Measurements from ENCODE around the gene LYPD6B.

LYPD6B gene

GRCh38 chr2:149169656-149170055, 131.2 kb downstream of the LYPD6B start:
- Histone ChIP-seq H3K27me3 (ENCODE audit: control insufficient read depth, insufficient read depth, low read length) (no peaks in the 10 kb centered on the region), H3K4me3 (ENCODE audit: low read length) (no peak overlapping the region), H3K4me1 (ENCODE audit: control insufficient read depth, insufficient read depth, low read length) (no peaks in the 10 kb centered on the region), H3K36me3 (ENCODE audit: insufficient read depth, low read length) (no peaks in the 10 kb centered on the region), H3K9ac (ENCODE audit: low read depth, low read length) (no peak overlapping the region), H3K4me2 (ENCODE audit: low read length) (no peak overlapping the region), H3K9me3 (replicated peaks; ENCODE audit: low read length) (no peaks in the 10 kb centered on the region)

DNA sequence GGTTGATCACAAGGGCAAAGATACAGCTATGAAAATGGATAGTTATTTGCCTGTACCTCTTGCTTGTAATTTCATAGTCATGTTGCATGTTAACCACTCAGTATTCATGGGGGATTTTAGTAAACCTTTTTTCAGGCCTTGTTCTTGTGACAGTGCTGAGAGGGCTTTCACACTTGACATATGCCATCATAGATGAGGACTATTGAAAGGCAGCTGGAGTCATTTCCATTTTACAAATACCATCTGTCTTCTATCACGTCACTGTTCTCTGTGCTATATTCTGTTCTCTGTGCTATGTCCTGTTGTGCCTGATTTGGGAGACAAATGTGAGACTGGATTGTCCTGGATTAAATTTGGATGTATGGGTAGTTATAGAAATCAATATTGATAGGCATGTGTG, 131.7 kb downstream of the LYPD6B start:
- H3K4me1 ChIP-seq (ENCODE audit: control insufficient read depth, insufficient read depth, low read length): no peaks in the 10 kb centered on the region
- H3K36me3 ChIP-seq (ENCODE audit: insufficient read depth, low read length): no peaks in the 10 kb centered on the region
- no peaks in the 10 kb centered on the region for H3K27me3 ChIP-seq (ENCODE audit: control insufficient read depth, insufficient read depth, low read length)
- H3K4me2 ChIP-seq (ENCODE audit: low read length): no peak overlapping the region
- H3K4me3 ChIP-seq (ENCODE audit: low read length): no peak overlapping the region
- no peaks in the 10 kb centered on the region for H3K9me3 ChIP-seq (replicated peaks; ENCODE audit: low read length)
- no peak overlapping the region for H3K9ac ChIP-seq (ENCODE audit: low read depth, low read length)

DNA sequence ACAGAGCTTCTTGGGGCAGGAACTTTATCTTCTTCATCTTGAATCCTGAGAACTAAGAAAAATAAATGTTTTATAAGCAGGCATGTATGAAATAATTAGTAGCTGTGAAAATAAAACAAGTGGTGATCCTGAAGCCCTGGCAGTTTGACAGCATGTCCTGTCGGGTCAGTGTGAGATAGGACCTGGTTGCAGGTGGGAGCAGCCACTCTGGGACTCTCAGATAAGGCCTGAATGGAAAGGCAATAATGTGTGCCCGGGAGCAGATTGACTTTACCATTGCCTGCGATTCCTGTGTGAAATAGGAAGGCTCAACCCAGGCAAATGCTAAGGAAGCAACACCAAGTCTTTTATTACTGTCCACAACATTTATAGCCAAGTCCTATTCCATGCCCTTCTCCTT, 132.4 kb downstream of the LYPD6B start:
- H3K9me3 ChIP-seq (replicated peaks; ENCODE audit: low read length): no peaks in the 10 kb centered on the region
- H3K4me3 ChIP-seq (ENCODE audit: low read length): no peak overlapping the region
- no peak overlapping the region for H3K9ac ChIP-seq (ENCODE audit: low read depth, low read length)
- no peaks in the 10 kb centered on the region for H3K27me3 ChIP-seq (ENCODE audit: control insufficient read depth, insufficient read depth, low read length)
- no peak overlapping the region for H3K4me2 ChIP-seq (ENCODE audit: low read length)
- no peaks in the 10 kb centered on the region for H3K36me3 ChIP-seq (ENCODE audit: insufficient read depth, low read length)
- no peaks in the 10 kb centered on the region for H3K4me1 ChIP-seq (ENCODE audit: control insufficient read depth, insufficient read depth, low read length)

GRCh38 chr2:149173220-149173619, 134.7 kb downstream of the LYPD6B start:
- no peaks in the 10 kb centered on the region for H3K27me3 ChIP-seq (ENCODE audit: control insufficient read depth, insufficient read depth, low read length)
- H3K4me3 ChIP-seq (ENCODE audit: low read length): no peak overlapping the region
- no peaks in the 10 kb centered on the region for H3K36me3 ChIP-seq (ENCODE audit: insufficient read depth, low read length)
- H3K9ac ChIP-seq (ENCODE audit: low read depth, low read length): no peak overlapping the region
- H3K4me1 ChIP-seq (ENCODE audit: control insufficient read depth, insufficient read depth, low read length): no peaks in the 10 kb centered on the region
- no peaks in the 10 kb centered on the region for H3K9me3 ChIP-seq (replicated peaks; ENCODE audit: low read length)
- no peak overlapping the region for H3K4me2 ChIP-seq (ENCODE audit: low read length)

GRCh38 chr2:149175956-149176355, 137.5 kb downstream of the LYPD6B start:
- Histone ChIP-seq H3K4me3 (ENCODE audit: low read length) (no peak overlapping the region), H3K4me2 (ENCODE audit: low read length) (no peak overlapping the region), H3K36me3 (ENCODE audit: insufficient read depth, low read length) (no peaks in the 10 kb centered on the region), H3K27me3 (ENCODE audit: control insufficient read depth, insufficient read depth, low read length) (no peaks in the 10 kb centered on the region), H3K9me3 (replicated peaks; ENCODE audit: low read length) (no peaks in the 10 kb centered on the region), H3K4me1 (ENCODE audit: control insufficient read depth, insufficient read depth, low read length) (peaks cover 4% of the 10 kb centered on the region), H3K9ac (ENCODE audit: low read depth, low read length) (no peak overlapping the region)

DNA sequence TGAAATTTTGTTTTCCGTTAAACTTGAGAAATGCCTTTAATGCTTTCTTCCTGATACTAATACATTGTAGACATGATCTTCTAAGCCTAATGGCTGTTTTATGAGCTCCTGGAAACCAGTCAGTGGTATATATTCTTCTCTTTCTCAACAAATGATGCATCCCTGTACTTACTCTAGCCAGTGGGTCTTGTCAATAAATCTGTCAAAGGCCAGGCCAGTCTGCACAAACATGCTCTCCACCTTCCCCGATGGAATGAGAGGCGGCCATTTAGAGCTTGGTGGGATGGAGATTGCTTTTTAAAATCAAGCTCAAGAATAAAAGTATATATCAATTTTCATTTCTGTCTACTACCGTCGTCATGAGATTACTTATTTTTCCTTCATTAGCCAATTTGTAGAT, 140.1 kb downstream of the LYPD6B start:
- Histone ChIP-seq H3K36me3 (ENCODE audit: insufficient read depth, low read length) (no peaks in the 10 kb centered on the region), H3K4me3 (ENCODE audit: low read length) (no peak overlapping the region), H3K27me3 (ENCODE audit: control insufficient read depth, insufficient read depth, low read length) (no peaks in the 10 kb centered on the region), H3K4me1 (ENCODE audit: control insufficient read depth, insufficient read depth, low read length) (peaks cover 4% of the 10 kb centered on the region), H3K9ac (ENCODE audit: low read depth, low read length) (no peak overlapping the region), H3K4me2 (ENCODE audit: low read length) (no peak overlapping the region), H3K9me3 (replicated peaks; ENCODE audit: low read length) (no peaks in the 10 kb centered on the region)

DNA sequence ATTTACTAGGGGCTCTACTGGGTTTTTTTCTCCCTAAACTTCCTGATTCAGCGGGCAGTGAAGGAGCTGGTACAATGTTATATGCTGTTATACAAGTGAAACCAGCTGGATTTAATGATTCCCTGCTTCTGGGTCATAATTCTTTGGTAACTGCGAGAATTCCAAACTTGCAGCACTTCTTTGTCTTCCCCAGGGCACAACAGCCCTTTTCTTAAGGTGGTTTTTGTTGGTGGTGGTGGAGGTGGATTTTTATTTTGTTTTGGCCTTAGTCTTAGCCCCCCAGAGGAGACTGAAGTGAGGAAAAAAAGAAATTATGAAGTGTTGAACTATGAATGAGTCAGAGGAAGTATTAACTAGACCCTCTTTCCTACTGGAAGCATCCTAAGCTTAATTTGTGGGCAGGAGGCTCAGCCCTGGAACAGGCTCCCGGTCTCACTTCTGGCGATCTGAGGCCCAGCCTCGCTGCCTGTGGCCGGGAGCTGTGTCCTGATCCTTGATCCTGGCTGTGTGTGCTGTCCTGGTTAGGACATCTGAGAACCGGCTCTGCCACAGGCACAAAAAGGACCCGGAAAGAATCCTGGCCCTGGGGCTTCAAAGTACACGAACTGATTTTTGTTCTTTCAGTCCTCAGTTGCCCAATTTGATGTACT, 141.9 kb downstream of the LYPD6B start:
- H3K4me3 ChIP-seq (ENCODE audit: low read length): no peak overlapping the region
- H3K9ac ChIP-seq (ENCODE audit: low read depth, low read length): no peak overlapping the region
- H3K4me2 ChIP-seq (ENCODE audit: low read length): peak overlapping the region; percentile 27

DNA sequence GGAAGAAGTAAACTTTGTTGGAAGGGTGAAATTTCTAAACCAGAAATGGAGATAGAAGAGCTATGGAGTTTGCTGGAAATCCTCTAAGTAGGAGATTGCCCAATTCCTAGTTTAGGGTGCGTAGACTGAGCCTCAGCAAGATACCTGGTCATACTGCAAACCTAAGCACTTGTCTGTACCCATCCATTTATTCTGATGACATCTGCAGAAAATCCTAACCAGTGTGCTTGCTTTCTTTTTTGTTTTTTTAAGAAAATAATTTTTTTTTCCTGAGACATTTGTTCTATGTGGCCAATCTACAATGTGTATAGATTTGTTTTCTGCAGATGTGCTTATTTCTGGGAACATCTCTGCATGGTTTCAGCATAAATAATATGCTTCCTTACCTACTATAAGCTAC, 144.7 kb downstream of the LYPD6B start:
- Histone ChIP-seq H3K4me2 (ENCODE audit: low read length) (no peak overlapping the region), H3K9me3 (replicated peaks; ENCODE audit: low read length) (no peaks in the 10 kb centered on the region)

More for the DNA sequence above, 141.9 kb downstream of the LYPD6B start:
- Histone ChIP-seq H3K4me1 (ENCODE audit: control insufficient read depth, insufficient read depth, low read length) (peaks cover 4% of the 10 kb centered on the region), H3K27me3 (ENCODE audit: control insufficient read depth, insufficient read depth, low read length) (no peaks in the 10 kb centered on the region), H3K9me3 (replicated peaks; ENCODE audit: low read length) (no peaks in the 10 kb centered on the region), H3K36me3 (ENCODE audit: insufficient read depth, low read length) (no peaks in the 10 kb centered on the region)

GRCh38 chr2:149184991-149185390, 146.5 kb downstream of the LYPD6B start:
- Histone ChIP-seq H3K4me1 (ENCODE audit: control insufficient read depth, insufficient read depth, low read length) (peaks cover 4% of the 10 kb centered on the region), H3K27me3 (ENCODE audit: control insufficient read depth, insufficient read depth, low read length) (no peaks in the 10 kb centered on the region), H3K9ac (ENCODE audit: low read depth, low read length) (no peak overlapping the region), H3K9me3 (replicated peaks; ENCODE audit: low read length) (no peaks in the 10 kb centered on the region), H3K4me2 (ENCODE audit: low read length) (no peak overlapping the region), H3K36me3 (ENCODE audit: insufficient read depth, low read length) (no peaks in the 10 kb centered on the region), H3K4me3 (ENCODE audit: low read length) (no peak overlapping the region)

More for the DNA sequence above, 144.7 kb downstream of the LYPD6B start:
- no peak overlapping the region for H3K9ac ChIP-seq (ENCODE audit: low read depth, low read length)
- no peaks in the 10 kb centered on the region for H3K36me3 ChIP-seq (ENCODE audit: insufficient read depth, low read length)
- no peak overlapping the region for H3K4me3 ChIP-seq (ENCODE audit: low read length)
- H3K4me1 ChIP-seq (ENCODE audit: control insufficient read depth, insufficient read depth, low read length): peaks cover 4% of the 10 kb centered on the region
- H3K27me3 ChIP-seq (ENCODE audit: control insufficient read depth, insufficient read depth, low read length): no peaks in the 10 kb centered on the region

GRCh38 chr2:149185942-149186490, 147.5 kb downstream of the LYPD6B start:
- no peak overlapping the region for H3K4me3 ChIP-seq (ENCODE audit: low read length)
- no peak overlapping the region for H3K9ac ChIP-seq (ENCODE audit: low read depth, low read length)
- H3K36me3 ChIP-seq (ENCODE audit: insufficient read depth, low read length): no peaks in the 10 kb centered on the region
- no peaks in the 10 kb centered on the region for H3K9me3 ChIP-seq (replicated peaks; ENCODE audit: low read length)
- no peaks in the 10 kb centered on the region for H3K27me3 ChIP-seq (ENCODE audit: control insufficient read depth, insufficient read depth, low read length)
- H3K4me2 ChIP-seq (ENCODE audit: low read length): no peak overlapping the region
- no peaks in the 10 kb centered on the region for H3K4me1 ChIP-seq (ENCODE audit: control insufficient read depth, insufficient read depth, low read length)

- Histone ChIP-seq H3K36me3 (ENCODE audit: insufficient read depth, low read length) (no peaks in the 10 kb centered on the region), H3K4me2 (ENCODE audit: low read length) (no peak overlapping the region), H3K4me3 (ENCODE audit: low read length) (no peak overlapping the region), H3K27me3 (ENCODE audit: control insufficient read depth, insufficient read depth, low read length) (no peaks in the 10 kb centered on the region), H3K9me3 (replicated peaks; ENCODE audit: low read length) (no peaks in the 10 kb centered on the region), H3K4me1 (ENCODE audit: control insufficient read depth, insufficient read depth, low read length) (no peaks in the 10 kb centered on the region), H3K9ac (ENCODE audit: low read depth, low read length) (no peak overlapping the region)
Observed at GRCh38 chr2:149187057-149187456, 148.6 kb downstream of the LYPD6B start.

DNA sequence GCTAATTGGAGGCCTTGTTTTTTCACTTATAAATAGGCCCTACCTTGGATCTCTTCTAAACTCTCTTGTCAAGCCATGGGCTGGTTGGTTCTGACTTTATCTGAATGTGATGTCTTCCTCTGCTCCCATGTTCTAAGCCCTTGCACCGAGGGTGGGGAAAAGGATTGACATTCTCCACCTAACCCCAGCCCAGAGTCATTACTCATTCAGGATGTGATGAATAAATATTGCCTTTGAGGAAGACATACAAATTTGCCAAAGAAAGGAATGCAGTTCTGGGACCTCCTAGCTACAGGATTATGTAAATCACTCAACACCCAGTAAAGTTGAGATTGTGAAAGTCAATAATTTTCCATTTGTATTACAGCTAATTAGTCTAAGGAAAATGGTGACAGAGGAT, 149.8 kb downstream of the LYPD6B start:
- Histone ChIP-seq H3K9ac (ENCODE audit: low read depth, low read length) (no peak overlapping the region), H3K27me3 (ENCODE audit: control insufficient read depth, insufficient read depth, low read length) (no peaks in the 10 kb centered on the region), H3K4me2 (ENCODE audit: low read length) (no peak overlapping the region), H3K4me1 (ENCODE audit: control insufficient read depth, insufficient read depth, low read length) (no peaks in the 10 kb centered on the region), H3K4me3 (ENCODE audit: low read length) (no peak overlapping the region), H3K36me3 (ENCODE audit: insufficient read depth, low read length) (no peaks in the 10 kb centered on the region), H3K9me3 (replicated peaks; ENCODE audit: low read length) (no peaks in the 10 kb centered on the region)
